HG03469 (cell line): ENCODE results near the gene ADD2.
"Not testable (repeated sequence)": the region's sequence is repeated elsewhere in the genome, so short reads cannot be mapped to it uniquely, and the experiment has no call there.

Source experiments
- ATAC-seq: cut with Tn5 transposase; IDR thresholded peaks from one replicate; pipeline ENCODE4 v1.9.1; 2021; ENCODE audit warnings: mild to moderate bottlenecking, moderate library complexity, moderate number of reproducible peaks; ENCODE audit not compliant: unreplicated experiment

The ADD2 gene

DNA sequence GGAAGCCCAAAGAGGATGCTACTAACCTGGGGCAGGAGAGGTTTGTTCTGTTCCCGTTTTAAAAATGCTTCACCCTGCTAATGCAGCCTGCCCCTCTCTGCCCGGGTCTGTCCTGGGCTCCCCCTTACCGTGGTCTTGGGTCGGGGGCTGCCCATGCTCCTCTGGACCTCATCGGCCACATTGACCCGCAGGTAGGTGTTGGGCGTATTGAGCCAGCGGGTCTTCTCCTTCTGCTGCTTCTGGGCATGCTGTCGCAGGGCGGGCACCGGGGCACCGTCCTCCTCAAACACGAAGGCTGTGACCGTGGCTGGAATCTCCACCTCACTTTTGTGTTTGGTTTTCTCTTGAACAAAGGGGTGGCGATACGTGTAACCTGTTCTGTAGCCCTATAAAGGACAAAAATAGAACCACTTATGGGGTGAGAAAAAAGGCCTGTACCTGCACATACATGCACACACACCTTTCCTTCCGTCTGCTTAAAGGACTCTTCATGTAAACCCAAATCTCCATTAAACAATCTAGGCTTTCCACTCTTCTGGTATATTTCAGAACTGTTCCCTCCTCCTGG, 89.3 kb downstream of the ADD2 start:
- no peak for ATAC-seq

DNA sequence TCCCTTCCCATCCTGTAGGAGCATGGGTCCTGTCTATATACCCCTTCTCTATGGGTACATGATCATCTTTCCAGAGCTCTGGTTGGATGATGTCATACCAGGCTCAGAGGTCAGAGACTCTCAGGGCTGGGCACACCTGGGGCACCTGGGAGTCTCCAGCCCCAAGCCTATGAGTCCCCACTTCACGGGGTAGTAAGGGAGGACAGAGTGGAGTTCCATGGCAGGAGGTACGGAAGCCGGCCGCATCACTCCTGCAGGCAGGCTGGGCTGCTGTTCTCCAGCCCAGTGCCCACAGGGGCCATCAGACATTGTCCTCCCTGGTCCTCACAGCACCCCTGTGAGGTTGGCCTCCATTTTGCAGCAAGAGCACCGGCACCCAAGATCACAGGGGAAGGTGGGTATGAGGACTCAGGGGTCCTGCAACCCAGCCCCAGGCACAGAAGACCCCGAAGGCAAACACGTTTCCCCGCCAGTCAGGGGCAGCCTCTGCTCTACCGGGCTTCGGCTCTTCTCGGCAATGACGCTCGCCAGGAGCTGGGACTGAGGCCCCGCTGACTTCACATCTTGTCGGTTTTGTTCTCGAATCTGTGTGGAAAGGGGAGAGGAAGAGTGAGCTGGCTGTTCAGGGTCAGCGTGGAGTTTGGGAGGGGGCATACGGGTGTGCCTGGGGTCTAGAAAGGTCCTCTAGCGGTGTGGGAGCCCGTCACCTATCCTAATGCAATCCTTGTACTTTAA, 91.5 kb downstream of the ADD2 start:
- ATAC-seq = no peak

DNA sequence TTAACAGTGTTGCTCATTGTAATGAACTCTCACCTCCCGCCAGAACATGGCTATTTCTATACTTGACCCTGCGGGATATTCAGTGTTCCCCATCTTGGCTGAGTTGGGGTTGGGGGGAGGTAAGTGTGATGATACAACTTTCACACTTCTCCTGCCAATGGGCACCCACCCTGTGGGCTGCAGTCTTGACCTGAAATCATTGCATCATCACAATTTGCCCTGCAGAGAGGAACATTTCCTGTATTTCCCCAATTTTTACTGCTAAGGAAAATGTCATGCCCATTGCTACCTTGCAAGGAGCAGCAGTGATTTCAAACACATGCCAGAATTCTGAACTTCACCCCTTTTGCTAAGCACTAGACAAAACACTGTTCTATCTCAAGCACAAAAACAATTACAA, 92.1 kb downstream of the ADD2 start:
- ATAC-seq = no peak

DNA sequence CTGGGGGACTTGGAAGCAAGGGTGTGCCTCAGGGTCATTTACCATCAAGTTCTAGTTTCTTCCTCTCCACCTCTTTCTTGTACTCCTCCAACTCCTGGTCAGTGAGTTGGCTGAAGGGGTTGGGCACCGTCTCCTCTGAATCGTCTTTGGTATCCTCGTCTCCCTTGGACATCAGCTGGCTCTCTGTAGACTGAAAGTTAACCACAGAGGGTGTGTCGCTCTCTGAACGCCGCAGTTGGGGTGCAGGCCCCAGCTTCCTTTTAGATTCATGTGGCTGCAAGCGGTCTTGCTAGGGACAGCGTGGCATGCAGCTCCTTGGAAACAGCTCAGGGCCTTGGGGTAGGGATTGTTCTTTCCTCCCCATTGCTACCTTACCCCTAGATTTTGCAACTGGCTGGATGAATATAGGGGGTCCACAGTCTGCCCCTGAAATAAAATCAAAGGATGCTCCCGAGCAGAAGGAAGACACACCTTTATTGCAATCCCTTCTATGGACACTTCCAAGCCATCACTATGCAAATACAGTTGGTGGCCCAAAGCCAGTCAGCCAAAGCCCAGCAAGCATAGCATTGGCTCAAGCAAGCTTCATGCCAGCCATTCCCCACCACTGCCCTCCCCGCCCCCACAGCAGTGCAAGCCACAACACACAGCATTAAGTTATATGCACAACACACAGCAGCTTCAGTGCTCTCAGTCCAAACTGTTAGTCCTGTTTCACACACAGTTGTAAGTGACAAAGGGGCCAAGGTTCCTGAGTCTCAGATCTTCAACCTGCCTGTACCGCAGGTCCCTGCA, 93.2 kb downstream of the ADD2 start:
- no peak for ATAC-seq

DNA sequence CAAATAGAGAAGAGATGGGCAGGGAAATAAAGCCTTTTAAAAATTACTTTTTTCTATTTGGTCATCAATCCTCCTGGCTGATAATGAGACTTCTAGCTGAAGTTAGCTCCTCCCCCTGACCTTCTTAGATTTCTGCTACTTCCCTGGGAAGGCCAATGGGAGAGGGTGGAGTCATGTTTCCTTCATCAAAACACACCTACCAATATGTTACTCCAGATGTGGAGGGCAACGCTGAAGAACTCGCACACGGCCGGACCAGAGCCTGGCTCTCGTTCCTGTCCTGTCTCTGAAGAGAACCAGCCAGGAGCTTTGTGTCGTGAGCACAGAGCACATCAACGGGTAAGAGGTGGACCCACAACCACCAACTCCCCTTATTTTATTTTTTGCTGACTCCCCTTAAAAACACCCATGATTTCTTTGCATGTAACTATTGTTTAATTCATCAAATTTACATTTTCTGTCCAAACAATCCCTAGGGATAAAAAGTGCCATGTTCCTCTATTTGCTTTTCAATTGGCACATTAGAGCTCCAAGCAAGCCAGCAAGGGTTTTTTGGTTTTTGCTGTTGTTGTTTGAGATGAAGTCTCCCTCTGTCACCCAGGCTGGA, 94.9 kb downstream of the ADD2 start:
- ATAC-seq = no peak

DNA sequence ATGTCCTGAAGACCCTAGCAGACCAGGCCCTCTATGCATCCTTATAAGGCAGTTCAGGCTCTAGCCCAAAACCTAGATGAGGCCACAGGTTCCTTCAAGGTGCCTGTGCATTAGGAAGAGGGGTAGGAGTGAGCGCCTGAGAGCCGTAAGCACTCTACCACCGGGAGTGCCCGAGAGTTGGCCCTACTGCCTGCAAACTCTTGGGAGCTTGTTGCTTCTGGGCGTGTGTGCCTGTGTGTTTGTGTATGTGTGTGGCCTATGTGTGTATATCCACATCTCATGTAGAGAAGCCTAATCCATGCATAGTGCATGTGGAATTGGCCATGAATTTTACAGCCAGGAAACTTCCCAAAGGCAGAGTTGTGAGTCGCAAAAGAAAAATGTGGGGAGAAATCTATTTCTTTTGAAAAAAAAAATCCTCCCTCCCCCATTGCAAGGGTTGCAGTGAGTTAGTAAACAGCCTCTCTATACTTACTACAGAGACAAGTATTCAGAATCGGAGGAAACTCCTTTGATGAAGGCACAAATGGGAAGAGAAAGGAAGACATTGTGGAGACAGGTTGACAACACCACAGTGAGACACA, 96.8 kb downstream of the ADD2 start:
- ATAC-seq = no peak

DNA sequence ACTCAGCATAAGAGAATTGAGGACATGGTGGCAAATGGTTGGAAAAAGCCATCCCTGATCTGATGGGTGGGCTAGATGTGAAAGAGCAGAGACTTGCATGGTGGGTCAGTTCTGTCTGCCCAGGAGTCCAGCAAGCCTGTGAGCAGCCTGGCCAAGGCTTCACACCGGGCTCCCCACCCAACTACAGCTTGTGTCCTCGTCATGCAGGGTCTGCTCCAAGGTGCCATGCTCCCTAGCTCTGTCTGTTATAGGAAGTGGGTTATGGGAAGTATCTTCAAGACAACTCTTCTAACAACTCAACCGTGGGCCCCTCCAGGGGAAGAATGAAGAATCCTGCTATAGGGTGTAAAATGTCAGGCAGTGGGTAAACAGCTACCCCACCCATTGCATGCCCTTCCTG, 97.4 kb downstream of the ADD2 start:
- no peak for ATAC-seq

DNA sequence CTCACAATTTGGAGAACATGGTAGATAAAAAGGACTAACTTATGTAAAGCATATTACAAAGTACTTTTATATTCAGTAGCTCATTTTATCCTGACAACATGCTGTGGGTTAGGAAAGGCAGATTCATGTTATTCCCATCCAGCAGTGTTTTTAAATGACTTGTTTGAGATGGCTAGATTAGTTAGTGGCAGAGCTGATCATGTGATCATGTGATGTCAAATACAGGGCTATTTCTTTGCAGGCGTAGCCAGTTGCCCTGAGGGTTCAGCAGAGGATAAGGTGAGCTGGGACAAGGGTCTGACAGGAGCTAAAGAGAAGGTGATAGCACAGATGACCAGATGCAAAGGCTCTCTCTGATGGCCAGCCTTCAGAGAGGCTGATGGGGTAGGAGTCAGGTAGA, 97.8 kb downstream of the ADD2 start:
- ATAC-seq = no peak

DNA sequence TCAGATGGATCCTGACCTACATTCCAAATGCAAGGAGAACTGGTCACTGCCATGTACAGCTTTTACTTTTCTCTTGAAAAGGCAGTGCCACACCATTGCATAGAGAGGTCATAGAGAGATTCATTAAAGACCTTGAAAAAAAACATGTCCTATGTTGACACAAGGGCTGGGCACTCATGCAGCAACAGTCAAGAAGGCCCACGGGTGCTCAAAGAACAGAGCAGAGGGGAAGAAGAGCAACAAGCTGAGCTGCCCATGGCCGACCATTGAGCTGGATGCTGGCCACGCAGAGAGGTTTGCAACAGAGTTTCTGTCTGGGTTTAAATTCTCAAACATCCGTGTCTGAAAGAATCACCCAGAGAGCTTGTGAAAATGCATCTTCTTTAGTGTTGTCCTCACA, 99.1 kb downstream of the ADD2 start:
- ATAC-seq = no peak

DNA sequence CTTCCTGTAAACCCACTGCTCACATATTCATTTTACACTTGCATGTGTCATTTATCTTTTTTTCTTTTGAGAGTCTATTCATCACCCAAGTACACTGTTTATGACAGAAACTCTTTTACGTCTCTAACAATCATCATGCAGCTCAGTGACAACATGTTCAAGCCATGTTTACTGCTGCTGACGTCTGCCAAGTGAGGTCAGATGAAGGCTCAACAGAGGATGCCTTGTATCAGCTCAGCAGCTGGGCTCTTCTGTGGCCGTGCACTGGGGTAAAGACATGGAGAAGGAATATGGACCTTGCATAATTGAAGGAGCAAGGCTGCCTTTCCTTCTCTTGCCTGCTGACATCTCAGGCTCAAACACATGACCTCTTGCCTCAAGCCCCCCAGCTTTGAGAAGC, 99.6 kb downstream of the ADD2 start:
- no peak for ATAC-seq

DNA sequence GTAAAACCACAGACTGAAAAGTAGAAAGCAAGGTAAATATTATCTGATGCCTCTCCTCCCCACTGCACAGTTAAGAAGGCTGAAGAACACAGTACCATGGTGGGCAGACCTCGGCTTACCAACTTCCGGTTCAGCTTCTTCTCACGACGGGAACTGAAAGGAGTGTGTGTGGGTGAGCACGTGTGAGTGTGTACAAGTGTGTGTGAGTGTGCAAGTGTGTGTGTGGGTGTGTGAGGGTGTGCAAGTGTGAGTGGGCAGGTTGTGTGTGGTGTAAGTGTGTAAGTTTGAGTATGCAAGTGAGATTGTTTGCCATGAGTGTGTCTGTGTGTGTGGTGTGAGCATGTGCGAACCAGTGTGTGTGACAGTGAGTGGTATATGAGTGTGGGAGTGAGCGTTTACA, 103.5 kb downstream of the ADD2 start:
- ATAC-seq = no peak

DNA sequence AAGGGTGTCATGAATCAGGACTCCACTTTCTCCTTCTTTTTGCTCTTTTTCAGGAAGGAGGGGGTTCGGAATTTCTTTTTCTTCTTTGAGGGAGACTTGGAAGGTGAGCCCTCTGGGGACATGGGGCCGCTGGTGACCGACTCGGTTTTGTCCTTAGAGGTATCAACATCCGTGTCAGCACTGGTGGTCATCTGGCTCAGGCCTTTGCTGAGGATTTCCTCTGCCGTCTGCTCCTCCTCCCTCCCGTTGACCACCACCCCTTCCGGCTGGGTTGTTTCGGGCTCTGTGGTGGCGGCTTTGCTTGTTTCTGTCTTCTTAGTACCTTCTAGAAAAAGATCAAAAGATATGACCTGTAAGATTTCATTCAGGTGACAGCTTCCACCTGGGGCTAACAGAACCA, 104.6 kb downstream of the ADD2 start:
- ATAC-seq = no peak

DNA sequence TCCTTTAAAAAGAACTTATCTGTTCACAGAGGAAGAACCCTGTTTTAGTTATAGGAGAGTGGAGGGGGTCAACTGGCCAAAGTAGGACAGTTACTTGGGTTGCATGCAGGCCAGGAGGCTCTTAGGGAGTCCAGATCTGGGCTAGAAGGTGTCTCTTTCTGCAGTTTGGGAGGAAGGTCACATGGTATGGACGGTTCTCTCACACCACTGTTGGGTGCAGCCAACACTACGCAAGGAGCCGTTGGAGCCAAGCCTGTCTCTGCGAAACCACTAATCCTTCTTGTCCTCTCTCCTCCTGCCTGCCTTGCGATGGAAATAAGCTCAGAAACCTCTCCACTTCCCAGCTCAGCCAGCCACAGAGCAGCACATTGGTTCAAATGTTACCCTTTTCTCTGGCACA, 108.4 kb downstream of the ADD2 start:
- ATAC-seq = no peak

DNA sequence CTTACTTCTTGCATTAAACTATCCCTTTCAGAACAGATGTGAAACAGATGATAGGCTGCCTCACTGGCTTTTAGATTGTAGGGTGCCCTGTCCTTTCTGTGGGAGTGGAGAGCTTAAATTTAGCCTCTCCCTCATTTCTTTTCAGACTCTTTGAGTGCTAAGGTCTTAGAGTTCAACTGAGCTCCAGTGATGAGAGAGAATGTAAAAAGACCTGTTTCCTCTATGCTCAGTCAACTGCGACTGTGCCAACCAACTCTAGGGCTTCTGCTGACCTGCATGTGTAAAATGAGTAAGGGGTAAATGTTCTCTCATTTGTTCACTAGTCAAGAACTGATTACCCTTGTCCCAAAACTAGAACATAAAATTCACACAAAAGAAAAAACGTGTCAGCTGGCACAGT, 109.5 kb downstream of the ADD2 start:
- ATAC-seq = no peak

DNA sequence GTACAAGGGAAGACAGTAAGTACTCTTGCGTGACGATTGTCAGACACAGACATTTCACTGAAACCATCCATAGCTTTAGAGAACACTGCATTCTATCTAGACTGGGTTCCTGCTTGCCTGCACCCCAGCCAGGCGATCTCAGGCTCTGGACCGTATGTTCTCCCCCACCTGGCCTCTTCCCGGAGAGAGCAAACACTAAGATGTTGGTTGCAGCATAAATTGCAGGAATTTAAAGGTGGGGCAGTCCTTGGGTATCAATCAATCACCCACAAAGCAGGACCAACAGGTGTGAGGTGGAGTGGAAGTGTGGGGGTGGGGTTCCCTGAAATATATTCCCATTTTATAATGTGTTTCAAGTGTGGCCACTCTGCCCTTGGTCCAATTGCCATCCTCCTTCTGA, 110.8 kb downstream of the ADD2 start:
- no peak for ATAC-seq

DNA sequence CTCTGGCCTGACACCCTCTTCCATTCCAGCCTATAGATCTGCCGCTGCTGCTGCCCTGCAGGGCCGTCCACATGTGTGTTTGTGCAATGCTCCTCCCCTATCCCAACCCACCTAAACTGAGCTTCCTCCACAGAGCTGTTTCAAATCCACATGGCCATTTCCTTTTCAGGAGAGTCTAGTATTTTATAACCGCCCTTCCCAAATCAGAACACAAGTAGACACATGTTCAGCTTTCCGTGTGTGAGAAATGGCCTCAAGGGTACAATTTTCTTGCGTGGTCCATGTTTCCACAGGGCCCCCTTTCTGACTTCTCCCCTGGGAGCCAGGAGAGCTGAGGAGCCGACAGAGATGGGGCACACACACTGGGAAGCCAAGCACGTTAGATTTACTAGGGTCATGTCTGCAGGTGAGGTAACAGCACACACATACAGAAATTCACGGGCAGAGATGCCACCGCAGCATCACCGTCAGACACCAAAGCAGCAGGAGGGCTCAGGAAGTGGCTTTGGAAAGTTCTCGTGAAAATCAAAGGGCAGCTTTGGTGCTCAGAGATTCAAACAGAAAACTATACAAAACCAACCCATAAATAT, 111.5 kb downstream of the ADD2 start:
- ATAC-seq = no peak

DNA sequence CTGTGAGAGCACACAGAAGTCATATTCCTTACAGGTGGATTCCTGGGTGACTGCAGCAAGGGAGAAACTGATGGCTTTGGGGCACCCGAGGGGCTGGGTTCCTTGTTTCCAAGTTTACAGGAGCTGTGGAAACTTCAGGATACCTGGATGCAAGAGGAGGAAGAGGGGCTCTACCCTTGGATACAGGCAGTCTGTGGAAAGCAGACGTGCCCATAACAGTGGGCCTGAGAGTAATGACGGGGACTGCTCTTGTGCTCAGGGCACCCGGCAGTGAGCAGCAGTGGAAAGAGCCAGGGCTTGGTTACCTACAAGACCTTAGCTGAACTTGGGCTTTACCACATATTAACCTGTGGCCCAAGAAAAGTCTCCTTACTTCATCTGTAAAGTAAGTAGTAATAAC, 112.2 kb downstream of the ADD2 start:
- ATAC-seq = no peak

DNA sequence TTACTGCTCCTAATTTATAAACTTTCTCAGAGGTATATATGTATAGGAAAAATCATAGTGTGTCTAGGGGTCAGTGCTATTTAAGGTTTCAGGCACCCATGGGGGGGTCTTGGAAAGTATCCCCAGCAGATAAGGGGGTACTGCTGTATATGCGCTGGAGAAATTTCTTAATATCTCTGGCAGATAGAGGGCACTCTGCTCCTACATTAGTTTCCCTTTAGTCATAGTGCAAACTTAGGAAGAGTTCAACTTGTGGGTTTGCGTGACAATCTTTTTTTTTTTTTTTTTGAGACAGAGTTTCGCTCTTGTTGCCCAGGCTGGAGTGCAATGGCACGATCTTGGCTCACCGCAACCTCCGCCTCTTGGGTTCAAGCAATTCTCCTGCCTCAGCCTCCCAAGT, 112.8 kb downstream of the ADD2 start:
- ATAC-seq = not testable (repeated sequence)

DNA sequence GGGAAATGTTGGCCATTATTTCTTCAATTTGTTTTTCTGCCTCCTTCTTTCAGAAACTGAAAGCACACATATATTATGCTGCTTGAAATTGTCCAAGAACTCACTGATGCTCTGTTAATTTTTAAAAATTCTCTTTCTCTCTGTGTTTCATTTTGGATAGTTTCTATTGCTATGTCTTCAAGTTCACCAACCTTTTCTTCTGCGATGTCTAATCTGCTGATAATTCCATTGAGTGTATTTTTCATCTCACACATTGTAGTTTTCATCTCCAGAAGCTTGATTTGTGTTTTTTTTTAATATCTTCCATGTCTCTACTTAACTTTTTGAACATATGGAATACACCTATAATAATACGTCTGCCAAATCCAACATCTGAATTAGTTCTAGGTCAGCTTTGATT, 116.3 kb downstream of the ADD2 start:
- no peak for ATAC-seq

DNA sequence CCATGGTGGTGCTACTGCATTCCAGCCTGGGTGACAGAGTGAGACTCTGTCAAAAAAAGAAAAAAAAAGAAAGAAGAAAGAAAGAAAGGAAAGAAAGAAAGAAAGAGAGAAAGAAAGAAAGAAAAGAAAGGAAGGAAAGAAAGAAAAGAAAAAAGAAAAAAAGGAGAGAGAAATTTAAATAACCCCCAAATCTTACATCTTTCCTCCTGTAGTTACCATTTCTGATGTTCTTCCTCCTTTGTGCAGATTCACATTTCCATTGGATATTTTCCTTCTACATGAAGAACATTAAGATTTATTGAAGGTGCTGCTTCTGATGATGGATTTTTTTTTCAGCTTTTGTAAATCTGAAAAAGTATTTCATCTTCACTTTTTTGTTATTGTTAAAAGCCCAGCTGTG, 117.0 kb downstream of the ADD2 start:
- no peak for ATAC-seq

DNA sequence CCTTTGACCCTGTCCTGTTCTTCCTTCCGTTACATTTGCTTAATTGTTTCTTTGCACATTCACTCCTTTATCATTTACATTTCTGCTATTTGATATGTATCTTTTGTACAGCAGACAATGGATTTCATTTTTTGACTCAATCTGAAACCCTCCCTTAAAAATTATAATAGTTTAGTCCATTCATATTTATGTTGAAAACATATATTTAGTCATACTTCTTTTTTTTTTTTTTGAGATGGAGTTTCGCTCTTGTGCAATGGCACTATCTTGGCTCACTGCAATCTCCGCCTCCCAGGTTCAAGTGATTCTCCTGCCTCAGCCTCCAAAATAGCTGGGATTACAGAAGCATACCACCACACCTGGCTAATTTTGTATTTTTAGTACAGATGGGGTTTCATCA, 119.0 kb downstream of the ADD2 start:
- no peak for ATAC-seq
